K562 (cell line): ENCODE measurements around the gene VPS33A. TPM values are rescaled to one million over a fixed set of nuclear protein-coding genes. Genes with fewer than 3 reads are reported as not detected.

Experiments
- HIVEP1 ChIP-seq: fragments of 250-450 bp; sonication (Bioruptor Pico); IDR thresholded peaks from 2 replicates; pipeline ENCODE4 v1.4.0; 2020; ENCODE audit warnings: mild to moderate bottlenecking
- MYC ChIP-seq, 2 experiments: fragments of 250-450 bp in 1 of 2; sonication (Bioruptor Pico) in 1 of 2; IDR thresholded peaks; 2 replicates each; pipeline versions ENCODE4 v1.5.1 to v1.6.1; 2012 to 2021; ENCODE audit warnings: low read depth in 2 of 2, borderline replicate concordance in 1 of 2, improper control_type of control experiment in 1 of 2, low read length in 1 of 2, mild to moderate bottlenecking in 1 of 2, moderate library complexity in 1 of 2
- SRSF9 ChIP-seq: fragments of 200-400 bp; formaldehyde crosslinking; IDR thresholded peaks from 2 replicates; pipeline ENCODE4 v1.6.1; 2017; ENCODE audit warnings: low read depth, low read length, borderline replicate concordance
- ZNF324 ChIP-seq: fragments of 250-450 bp; sonication (Bioruptor Pico); IDR thresholded peaks from 2 replicates; pipeline ENCODE4 v1.4.0; 2020; ENCODE audit warnings: mild to moderate bottlenecking
- polyA plus RNA-seq, 8 experiments: library from polyadenylated mRNA; depleted of rRNA in 4 of 8; stranded (reverse) in 5 of 8; unstranded in 3 of 8; fragments of >200 nt; fragmentation: Nextera tagmentation in 2 of 8; fragmentation: Illumina TruSeq in 1 of 8; extraction: Ambion mirVana in 2 of 8; extraction: Trizol in 1 of 8; gene quantifications; 2 replicates each; pipeline versions ENCODE4 v1.2.1 to v1.2.3, GENCODE V29; 2011 to 2014; ENCODE audit warnings: inconsistent platforms in 1 of 8, missing spikeins in 1 of 8
- total RNA-seq, 7 experiments: library from RNA; depleted of rRNA in 6 of 7; stranded (reverse); fragments of >200 nt in 6 of 7; fragmentation: Illumina TruSeq in 2 of 7; extraction: Trizol in 2 of 7; gene quantifications; 2 replicates each; pipeline versions ENCODE4 v1.2.1 to v1.2.3, GENCODE V29; 2011 to 2021; ENCODE audit warnings: low replicate concordance in 1 of 7
- TF ChIP-seq, protein P1 (sequence below): sonication (generic); formaldehyde crosslinking; IDR thresholded peaks from 2 replicates; pipeline ENCODE4 v1.8.0; 2023; ENCODE audit warnings: mild to moderate bottlenecking, missing genetic modification reagents
- TF ChIP-seq, protein P2 (sequence below): fragments of 450-650 bp; formaldehyde crosslinking; IDR thresholded peaks from 2 replicates; pipeline ENCODE4 v1.4.0; 2022; ENCODE audit warnings: missing genetic modification characterization
- TF ChIP-seq, protein P3 (sequence below): fragments of 450-650 bp; IDR thresholded peaks from 2 replicates; pipeline ENCODE4 v1.6.1; 2016; ENCODE audit warnings: antibody characterized with exemption
- TF ChIP-seq, protein P4 (sequence below): fragments of 250-450 bp; sonication (Bioruptor Pico); IDR thresholded peaks from 2 replicates; pipeline ENCODE4 v1.4.0; 2020; ENCODE audit warnings: mild to moderate bottlenecking
- TF ChIP-seq, protein P5 (sequence below): conservative IDR thresholded peaks from 2 replicates; pipeline ENCODE4 v1.6.1; 2011; ENCODE audit warnings: low read depth, mild to moderate bottlenecking, low read length; ENCODE audit not compliant: control insufficient read depth
- TF ChIP-seq, protein P6 (sequence below), 2 experiments: IDR thresholded peaks; 2 replicates each; pipeline ENCODE4 v1.6.1; 2011; ENCODE audit warnings: borderline replicate concordance in 1 of 2, control low read depth in 1 of 2, low read depth in 1 of 2, low read length in 1 of 2, mild to moderate bottlenecking in 1 of 2, mixed read lengths in 1 of 2, moderate library complexity in 1 of 2; ENCODE audit not compliant: insufficient read depth in 1 of 2, insufficient read length in 1 of 2, poor library complexity in 1 of 2, severe bottlenecking in 1 of 2; ENCODE audit errors: extremely low read depth in 1 of 2
- TF ChIP-seq, protein P7 (sequence below): fragments of 200-800 bp; sonication (Bioruptor generic); IDR thresholded peaks from 2 replicates; pipeline ENCODE4 v1.6.1; 2017; ENCODE audit warnings: missing genetic modification characterization, missing compliant biosample characterization

VPS33A gene
- total and polyA plus RNA-seq, 9 of the 15 experiments (the other 6 are each of a cell fraction or from before 2014, with no cell fraction given): 10.6 to 34.3 (median 25.3) TPM

DNA sequence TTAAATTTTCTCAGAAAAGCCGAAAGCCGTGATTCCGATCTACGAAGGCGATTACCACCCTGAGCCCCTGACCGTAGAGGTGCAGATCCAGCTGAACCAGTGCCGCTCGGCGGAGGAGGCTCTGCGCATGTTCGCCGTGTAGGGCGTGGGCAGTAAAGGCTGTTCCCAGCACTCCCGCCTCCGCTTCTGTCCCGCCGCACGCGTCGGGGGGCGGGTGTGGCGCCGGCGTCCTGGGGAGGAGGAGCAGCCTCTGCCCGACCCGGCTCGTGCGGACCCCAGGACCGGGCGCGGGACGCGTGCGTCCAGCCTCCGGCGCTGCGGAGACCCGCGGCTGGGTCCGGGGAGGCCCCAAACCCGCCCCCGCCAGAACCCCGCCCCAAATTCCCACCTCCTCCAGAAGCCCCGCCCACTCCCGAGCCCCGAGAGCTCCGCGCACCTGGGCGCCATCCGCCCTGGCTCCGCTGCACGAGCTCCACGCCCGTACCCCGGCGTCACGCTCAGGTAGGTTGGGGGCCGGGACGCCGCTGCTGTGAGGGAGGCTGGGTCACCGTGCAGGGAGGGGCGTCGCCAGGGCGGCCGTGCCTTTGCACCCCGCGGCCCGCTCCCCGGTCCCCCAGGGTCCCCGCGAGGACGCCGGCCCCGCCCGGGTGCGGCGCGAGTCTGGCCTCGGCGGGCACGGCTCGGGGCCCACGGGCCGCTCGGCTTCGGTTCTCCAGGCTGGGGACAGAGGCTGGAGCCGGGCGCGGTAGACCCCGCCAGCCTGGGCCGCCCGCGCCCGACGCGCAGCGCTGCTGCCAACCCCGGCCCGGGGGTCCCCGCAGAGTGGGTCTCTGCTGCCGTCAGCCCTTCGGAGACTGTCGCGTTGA is 62.8 kb downstream of the VPS33A start, which contains the start of gene B3GNT4 (continued):
- TF ChIP-seq, protein P1, sequence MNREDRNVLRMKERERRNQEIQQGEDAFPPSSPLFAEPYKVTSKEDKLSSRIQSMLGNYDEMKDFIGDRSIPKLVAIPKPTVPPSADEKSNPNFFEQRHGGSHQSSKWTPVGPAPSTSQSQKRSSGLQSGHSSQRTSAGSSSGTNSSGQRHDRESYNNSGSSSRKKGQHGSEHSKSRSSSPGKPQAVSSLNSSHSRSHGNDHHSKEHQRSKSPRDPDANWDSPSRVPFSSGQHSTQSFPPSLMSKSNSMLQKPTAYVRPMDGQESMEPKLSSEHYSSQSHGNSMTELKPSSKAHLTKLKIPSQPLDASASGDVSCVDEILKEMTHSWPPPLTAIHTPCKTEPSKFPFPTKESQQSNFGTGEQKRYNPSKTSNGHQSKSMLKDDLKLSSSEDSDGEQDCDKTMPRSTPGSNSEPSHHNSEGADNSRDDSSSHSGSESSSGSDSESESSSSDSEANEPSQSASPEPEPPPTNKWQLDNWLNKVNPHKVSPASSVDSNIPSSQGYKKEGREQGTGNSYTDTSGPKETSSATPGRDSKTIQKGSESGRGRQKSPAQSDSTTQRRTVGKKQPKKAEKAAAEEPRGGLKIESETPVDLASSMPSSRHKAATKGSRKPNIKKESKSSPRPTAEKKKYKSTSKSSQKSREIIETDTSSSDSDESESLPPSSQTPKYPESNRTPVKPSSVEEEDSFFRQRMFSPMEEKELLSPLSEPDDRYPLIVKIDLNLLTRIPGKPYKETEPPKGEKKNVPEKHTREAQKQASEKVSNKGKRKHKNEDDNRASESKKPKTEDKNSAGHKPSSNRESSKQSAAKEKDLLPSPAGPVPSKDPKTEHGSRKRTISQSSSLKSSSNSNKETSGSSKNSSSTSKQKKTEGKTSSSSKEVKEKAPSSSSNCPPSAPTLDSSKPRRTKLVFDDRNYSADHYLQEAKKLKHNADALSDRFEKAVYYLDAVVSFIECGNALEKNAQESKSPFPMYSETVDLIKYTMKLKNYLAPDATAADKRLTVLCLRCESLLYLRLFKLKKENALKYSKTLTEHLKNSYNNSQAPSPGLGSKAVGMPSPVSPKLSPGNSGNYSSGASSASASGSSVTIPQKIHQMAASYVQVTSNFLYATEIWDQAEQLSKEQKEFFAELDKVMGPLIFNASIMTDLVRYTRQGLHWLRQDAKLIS (CRISPR knock-in tag): peak; percentile 19; the same call in 1 of the 2 replicates
- TF ChIP-seq, protein P2, sequence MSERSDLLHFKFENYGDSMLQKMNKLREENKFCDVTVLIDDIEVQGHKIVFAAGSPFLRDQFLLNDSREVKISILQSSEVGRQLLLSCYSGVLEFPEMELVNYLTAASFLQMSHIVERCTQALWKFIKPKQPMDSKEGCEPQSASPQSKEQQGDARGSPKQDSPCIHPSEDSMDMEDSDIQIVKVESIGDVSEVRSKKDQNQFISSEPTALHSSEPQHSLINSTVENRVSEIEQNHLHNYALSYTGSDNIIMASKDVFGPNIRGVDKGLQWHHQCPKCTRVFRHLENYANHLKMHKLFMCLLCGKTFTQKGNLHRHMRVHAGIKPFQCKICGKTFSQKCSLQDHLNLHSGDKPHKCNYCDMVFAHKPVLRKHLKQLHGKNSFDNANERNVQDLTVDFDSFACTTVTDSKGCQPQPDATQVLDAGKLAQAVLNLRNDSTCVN (CRISPR knock-in tag): no peak
- TF ChIP-seq, protein P3, sequence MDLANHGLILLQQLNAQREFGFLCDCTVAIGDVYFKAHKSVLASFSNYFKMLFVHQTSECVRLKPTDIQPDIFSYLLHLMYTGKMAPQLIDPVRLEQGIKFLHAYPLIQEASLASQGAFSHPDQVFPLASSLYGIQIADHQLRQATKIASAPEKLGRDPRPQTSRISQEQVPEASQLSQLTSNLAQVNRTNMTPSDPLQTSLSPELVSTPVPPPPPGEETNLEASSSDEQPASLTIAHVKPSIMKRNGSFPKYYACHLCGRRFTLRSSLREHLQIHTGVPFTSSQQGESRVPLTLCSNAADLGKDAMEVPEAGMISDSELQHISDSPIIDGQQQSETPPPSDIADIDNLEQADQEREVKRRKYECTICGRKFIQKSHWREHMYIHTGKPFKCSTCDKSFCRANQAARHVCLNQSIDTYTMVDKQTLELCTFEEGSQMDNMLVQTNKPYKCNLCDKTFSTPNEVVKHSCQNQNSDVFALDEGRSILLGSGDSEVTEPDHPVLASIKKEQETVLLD: peak; percentile 65; the same call in 1 of the 2 replicates
- TF ChIP-seq HIVEP1 (CRISPR knock-in tag) (no peak), MYC (IDR thresholded peaks at IDR 0.05; ENCODE audit: low read depth, low read length) (peak; percentile 43; the same call in 1 of the 2 replicates), MYC (CRISPR knock-in tag; IDR thresholded peaks at IDR 0.05; ENCODE audit: borderline replicate concordance, low read depth) (no peak), SRSF9 (no peak), ZNF324 (CRISPR knock-in tag) (no peak)
- TF ChIP-seq, protein P4, sequence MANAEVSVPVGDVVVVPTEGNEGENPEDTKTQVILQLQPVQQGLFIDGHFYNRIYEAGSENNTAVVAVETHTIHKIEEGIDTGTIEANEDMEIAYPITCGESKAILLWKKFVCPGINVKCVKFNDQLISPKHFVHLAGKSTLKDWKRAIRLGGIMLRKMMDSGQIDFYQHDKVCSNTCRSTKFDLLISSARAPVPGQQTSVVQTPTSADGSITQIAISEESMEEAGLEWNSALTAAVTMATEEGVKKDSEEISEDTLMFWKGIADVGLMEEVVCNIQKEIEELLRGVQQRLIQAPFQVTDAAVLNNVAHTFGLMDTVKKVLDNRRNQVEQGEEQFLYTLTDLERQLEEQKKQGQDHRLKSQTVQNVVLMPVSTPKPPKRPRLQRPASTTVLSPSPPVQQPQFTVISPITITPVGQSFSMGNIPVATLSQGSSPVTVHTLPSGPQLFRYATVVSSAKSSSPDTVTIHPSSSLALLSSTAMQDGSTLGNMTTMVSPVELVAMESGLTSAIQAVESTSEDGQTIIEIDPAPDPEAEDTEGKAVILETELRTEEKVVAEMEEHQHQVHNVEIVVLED (CRISPR knock-in tag): peak; percentile 56
- TF ChIP-seq, protein P5, sequence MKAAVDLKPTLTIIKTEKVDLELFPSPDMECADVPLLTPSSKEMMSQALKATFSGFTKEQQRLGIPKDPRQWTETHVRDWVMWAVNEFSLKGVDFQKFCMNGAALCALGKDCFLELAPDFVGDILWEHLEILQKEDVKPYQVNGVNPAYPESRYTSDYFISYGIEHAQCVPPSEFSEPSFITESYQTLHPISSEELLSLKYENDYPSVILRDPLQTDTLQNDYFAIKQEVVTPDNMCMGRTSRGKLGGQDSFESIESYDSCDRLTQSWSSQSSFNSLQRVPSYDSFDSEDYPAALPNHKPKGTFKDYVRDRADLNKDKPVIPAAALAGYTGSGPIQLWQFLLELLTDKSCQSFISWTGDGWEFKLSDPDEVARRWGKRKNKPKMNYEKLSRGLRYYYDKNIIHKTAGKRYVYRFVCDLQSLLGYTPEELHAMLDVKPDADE: peak; percentile 56; the same call in 1 of the 2 replicates
- TF ChIP-seq, protein P6, sequence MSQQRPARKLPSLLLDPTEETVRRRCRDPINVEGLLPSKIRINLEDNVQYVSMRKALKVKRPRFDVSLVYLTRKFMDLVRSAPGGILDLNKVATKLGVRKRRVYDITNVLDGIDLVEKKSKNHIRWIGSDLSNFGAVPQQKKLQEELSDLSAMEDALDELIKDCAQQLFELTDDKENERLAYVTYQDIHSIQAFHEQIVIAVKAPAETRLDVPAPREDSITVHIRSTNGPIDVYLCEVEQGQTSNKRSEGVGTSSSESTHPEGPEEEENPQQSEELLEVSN (IDR thresholded peaks at IDR 0.05; ENCODE audit: borderline replicate concordance in 1 of 2, extremely low read depth in 1 of 2, insufficient read depth in 1 of 2, insufficient read length in 1 of 2, low read depth in 1 of 2, low read length in 1 of 2, poor library complexity in 1 of 2, severe bottlenecking in 1 of 2): peak; percentile 95 to 97
- TF ChIP-seq, protein P7, sequence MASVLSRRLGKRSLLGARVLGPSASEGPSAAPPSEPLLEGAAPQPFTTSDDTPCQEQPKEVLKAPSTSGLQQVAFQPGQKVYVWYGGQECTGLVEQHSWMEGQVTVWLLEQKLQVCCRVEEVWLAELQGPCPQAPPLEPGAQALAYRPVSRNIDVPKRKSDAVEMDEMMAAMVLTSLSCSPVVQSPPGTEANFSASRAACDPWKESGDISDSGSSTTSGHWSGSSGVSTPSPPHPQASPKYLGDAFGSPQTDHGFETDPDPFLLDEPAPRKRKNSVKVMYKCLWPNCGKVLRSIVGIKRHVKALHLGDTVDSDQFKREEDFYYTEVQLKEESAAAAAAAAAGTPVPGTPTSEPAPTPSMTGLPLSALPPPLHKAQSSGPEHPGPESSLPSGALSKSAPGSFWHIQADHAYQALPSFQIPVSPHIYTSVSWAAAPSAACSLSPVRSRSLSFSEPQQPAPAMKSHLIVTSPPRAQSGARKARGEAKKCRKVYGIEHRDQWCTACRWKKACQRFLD (CRISPR knock-in tag): 0 out of 2 replicates have a peak, but pooled peaks have one; percentile 41
